ENCODE measurements around the gene CD300LF. TPM values are rescaled to one million over a fixed set of nuclear protein-coding genes. Genes with fewer than 3 reads are reported as not detected.

The CD300LF gene
- total RNA-seq, 4 donors from 2014 or later = 0.27 TPM; not detected in 3

DNA sequence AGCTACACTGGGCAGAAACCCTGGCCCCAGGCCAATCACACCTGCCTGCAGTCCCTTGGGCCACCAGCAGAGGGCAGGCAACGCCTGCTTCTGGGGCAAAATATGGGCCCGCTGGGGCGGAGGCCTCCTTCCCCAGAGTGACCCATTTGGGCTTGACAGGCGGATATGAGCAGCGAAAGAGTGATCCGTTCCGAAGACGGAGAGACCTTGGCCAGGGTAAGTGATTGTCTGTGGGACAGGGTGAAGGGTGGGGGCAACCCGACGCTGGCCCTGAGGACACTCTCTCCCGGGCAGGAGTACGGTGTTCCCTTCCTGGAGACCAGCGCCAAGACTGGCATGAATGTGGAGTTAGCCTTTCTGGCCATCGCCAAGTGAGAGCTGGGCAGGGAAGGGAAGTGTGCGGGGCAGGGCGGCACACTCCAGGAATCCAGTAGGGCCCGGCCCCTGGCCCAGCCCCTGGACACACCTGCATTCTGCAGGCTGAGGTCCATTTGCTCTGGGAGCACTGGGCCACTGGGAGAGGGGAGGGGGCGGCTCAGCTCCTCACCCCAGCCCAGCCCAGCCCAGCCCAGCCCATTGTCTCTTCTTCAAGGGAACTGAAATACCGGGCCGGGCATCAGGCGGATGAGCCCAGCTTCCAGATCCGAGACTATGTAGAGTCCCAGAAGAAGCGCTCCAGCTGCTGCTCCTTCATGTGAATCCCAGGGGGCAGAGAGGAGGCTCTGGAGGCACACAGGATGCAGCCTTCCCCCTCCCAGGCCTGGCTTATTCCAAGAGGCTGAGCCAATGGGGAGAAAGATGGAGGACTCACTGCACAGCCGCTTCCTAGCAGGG is 32.2 kb upstream of the CD300LF start:
- Histone ChIP-seq H3K9me3 (no peaks in the 10 kb centered on the region), H3K27ac (peak overlapping the region in 3 of 4 donors; percentile 64 to 73 (median 66)), H3K36me3 (no peaks in the 10 kb centered on the region), H3K4me3 (peak overlapping the region in 1 of 2 donors; percentile 36), H3K4me1 (peaks cover 0 to 55% (median 6%) of the 10 kb centered on the region in 3 donors), H3K27me3 (peaks cover 64% of the 10 kb centered on the region)
- TF ChIP-seq EP300 (IDR thresholded peaks at IDR 0.05) (no peak), POLR2AphosphoS5 (IDR thresholded peaks at IDR 0.05) (peak; percentile 71)
- TF ChIP-seq, protein P1, sequence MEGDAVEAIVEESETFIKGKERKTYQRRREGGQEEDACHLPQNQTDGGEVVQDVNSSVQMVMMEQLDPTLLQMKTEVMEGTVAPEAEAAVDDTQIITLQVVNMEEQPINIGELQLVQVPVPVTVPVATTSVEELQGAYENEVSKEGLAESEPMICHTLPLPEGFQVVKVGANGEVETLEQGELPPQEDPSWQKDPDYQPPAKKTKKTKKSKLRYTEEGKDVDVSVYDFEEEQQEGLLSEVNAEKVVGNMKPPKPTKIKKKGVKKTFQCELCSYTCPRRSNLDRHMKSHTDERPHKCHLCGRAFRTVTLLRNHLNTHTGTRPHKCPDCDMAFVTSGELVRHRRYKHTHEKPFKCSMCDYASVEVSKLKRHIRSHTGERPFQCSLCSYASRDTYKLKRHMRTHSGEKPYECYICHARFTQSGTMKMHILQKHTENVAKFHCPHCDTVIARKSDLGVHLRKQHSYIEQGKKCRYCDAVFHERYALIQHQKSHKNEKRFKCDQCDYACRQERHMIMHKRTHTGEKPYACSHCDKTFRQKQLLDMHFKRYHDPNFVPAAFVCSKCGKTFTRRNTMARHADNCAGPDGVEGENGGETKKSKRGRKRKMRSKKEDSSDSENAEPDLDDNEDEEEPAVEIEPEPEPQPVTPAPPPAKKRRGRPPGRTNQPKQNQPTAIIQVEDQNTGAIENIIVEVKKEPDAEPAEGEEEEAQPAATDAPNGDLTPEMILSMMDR (IDR thresholded peaks at IDR 0.05) = peak in 3 of 4 experiments; percentile 99
- WGBS, 2 donors (ENCODE audit: low coverage in 1 of 2) = 0 to 4% methylated on average over 2 to 4 of the region's 24 CpGs
- peak; percentile 35 for ATAC-seq

DNA sequence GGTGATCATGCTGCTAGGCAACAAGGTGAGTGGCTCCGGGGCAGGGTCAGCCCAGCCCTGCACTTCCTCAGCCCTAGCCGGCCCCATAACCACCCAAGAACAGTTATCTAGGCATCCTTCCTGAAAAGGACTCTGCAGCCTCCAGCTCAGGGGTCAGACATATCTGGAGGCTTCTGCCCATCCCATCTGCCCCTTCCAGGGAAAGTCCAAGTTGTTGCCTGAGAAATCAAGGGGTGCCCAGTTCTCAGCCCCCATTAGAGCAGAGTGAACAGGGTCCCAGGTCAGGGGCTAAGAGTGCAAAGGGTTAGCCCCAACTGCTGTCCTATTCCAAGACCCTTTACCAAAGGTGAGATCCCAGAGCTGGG is 31.6 kb upstream of the CD300LF start:
- no peaks in the 10 kb centered on the region for H3K36me3 ChIP-seq
- peaks cover 69% of the 10 kb centered on the region for H3K27me3 ChIP-seq
- peak overlapping the region in 3 of 4 donors; percentile 64 to 73 (median 66) for H3K27ac ChIP-seq
- no peak for TF ChIP-seq POLR2AphosphoS5 (IDR thresholded peaks at IDR 0.05)
- TF ChIP-seq, protein P1 (IDR thresholded peaks at IDR 0.05) = no peak
- TF ChIP-seq POLR2A (IDR thresholded peaks at IDR 0.05) = no peak
- peak overlapping the region in 1 of 2 donors; percentile 36 for H3K4me3 ChIP-seq
- peaks cover 0 to 49% (median 6%) of the 10 kb centered on the region in 3 donors for H3K4me1 ChIP-seq
- no peak for ATAC-seq
- no peaks in the 10 kb centered on the region for H3K9me3 ChIP-seq
- no CpG with 5 or more reads among the region's 2 CpGs for WGBS, 2 donors (ENCODE audit: low coverage in 1 of 2)

DNA sequence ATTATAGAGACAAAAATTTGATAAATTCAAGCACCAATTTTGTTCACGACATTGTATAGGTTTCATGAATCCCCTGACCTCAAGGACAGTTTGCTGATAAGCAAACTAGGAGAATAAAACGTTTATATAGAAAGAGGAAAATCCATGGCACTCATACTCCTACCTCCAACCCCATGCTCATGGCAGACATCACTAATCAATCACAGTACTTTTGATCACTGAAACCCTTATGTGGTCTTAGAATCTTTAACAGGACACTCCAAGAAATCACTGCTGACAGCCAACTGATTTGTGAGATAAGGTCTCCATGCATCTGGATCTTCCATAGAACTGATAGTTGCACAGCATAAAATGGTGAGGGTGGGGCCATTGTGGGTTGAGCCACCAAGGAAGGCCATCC is 31.0 kb upstream of the CD300LF start:
- H3K9me3 ChIP-seq = no peaks in the 10 kb centered on the region
- H3K27me3 ChIP-seq = peaks cover 69% of the 10 kb centered on the region
- H3K4me1 ChIP-seq = peaks cover 0 to 43% (median 6%) of the 10 kb centered on the region in 3 donors
- WGBS, 2 donors (ENCODE audit: low coverage in 1 of 2) = 54 to 89% methylated on average over 2 of the region's 2 CpGs
- no peak overlapping the region for H3K4me3 ChIP-seq
- H3K27ac ChIP-seq = no peak overlapping the region
- ATAC-seq = no peak
- H3K36me3 ChIP-seq = no peaks in the 10 kb centered on the region
- TF ChIP-seq POLR2AphosphoS5 (IDR thresholded peaks at IDR 0.05) (no peak), EP300 (IDR thresholded peaks at IDR 0.05) (no peak), POLR2A (IDR thresholded peaks at IDR 0.05) (no peak)
- TF ChIP-seq, protein P1 (IDR thresholded peaks at IDR 0.05) = no peak

DNA sequence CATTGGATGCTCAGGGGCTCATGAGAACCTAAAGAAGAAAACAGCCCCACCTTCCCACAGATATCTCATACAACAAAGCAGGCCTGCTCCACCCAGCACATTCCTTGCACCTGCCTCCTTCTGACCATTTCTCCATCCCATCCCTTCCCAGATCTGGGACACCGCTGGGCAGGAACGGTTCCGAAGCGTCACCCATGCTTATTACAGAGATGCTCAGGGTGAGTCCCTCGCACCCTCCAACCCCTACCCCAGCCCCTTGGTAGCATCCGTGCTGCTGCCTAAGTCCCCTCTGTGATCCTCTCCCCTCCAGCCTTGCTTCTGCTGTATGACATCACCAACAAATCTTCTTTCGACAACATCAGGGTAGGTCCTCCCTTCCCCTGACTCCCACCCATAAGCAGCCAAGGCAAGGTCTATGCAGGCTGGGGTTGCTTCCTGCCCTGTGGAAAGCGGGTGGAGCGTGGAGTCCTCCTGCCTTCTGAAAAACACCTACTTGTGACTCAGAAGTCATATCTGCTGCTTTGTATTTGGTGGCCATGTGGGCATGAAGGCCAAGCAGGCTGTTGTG is 30.3 kb upstream of the CD300LF start:
- Histone ChIP-seq H3K36me3 (no peaks in the 10 kb centered on the region), H3K27me3 (peaks cover 75% of the 10 kb centered on the region), H3K27ac (no peak overlapping the region), H3K4me1 (peaks cover 0 to 45% (median 11%) of the 10 kb centered on the region in 3 donors), H3K9me3 (no peaks in the 10 kb centered on the region), H3K4me3 (no peak overlapping the region)
- no peak for ATAC-seq
- TF ChIP-seq POLR2AphosphoS5 (IDR thresholded peaks at IDR 0.05) = no peak
- TF ChIP-seq EP300 (IDR thresholded peaks at IDR 0.05) = no peak
- TF ChIP-seq POLR2A (IDR thresholded peaks at IDR 0.05) = no peak
- TF ChIP-seq, protein P1 (IDR thresholded peaks at IDR 0.05) = no peak
- WGBS, 2 donors (ENCODE audit: low coverage in 1 of 2) = 86 to 90% methylated on average over 2 to 7 of the region's 9 CpGs

Measured in gastroesophageal sphincter (tissue), 4 donors.